GM18951 (cell line): Measurements from ENCODE around the gene HK2.
"Not testable (repeated sequence)": the region's sequence is repeated elsewhere in the genome, so short reads cannot be mapped to it uniquely, and the experiment has no call there.

Experiments
- POLR2A ChIP-seq: IDR thresholded peaks from 4 replicates; pipeline ENCODE4 v1.6.1; 2011; ENCODE audit warnings: mild to moderate bottlenecking; ENCODE audit not compliant: insufficient read length, insufficient read depth; ENCODE audit errors: extremely low read depth
- in situ Hi-C: fragments of 300-500 bp; cut with MboI; formaldehyde crosslinking; loops from one replicate; pipeline ENCODE4 v1.12.0; 2022; ENCODE audit warnings: low sequenced_read_pairs, mixed read lengths, inconsistent platforms; ENCODE audit not compliant: unreplicated experiment

Gene HK2

DNA sequence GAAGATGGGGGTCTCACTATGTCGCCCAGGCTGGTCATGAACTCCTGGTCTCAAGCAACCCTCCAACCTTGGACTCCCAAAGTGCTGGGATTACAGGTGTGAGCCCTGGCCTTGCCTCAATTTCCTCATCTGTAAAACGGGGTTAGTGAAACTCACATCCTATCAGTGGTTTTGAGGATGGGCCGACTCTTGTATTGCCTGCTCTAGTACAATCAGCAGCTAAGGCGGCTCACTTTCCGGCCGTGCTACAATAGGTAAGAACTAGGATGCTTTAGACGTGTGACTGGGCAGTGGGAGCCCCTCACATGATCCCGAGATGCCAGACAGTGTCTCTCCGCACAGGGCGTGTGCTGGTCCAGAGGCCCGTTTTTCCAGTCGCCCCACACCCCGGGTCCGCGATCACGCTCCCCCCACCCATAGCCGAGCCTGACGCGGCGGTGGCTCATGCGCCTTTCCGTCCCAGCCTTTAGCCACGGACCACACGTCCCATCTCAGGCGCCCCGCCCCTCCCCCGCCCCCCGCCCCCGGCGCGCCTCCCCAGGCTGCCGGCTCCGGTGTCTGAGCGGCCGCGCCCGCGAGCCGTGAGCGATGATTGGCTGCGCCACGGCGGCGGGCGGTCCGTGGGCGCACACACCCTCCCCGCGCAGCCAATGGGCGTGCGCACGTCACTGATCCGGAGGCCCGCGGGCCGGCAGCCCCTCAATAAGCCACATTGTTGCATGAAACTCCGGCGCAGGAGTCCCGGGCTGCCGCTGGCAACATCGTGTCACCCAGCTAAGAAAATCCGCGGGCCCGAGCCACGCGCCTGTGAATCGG, at the start of gene HK2:
TSS of gene HK2 (plus strand) at position 710 of the 816 bp plus-strand sequence. CDS start 454 bp downstream, outside the sequence.
- TF ChIP-seq POLR2A, result peak; percentile 60
- in situ Hi-C loops, result no loop called here

DNA sequence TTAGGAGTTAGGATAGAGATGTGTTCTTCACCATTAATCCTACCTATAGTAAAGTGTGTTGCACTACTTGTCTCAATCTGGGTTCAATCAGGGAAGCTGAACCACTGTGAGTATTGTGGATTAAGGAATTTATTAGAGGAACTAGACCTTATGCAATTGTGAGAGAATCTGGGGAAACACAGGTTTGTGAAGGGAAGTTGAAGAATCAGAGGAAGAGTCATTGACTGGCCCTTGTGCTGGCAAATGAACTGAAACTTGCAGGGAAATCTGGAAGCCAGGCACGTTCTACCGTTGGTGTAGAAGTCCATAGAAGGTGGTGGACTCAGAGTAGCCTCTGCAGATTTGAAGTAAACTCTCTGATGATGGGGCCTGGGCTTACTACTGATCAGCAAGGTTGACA, 44.7 kb upstream of the HK2 start:
- no peak for TF ChIP-seq POLR2A
- in situ Hi-C loops, result no loop called here

DNA sequence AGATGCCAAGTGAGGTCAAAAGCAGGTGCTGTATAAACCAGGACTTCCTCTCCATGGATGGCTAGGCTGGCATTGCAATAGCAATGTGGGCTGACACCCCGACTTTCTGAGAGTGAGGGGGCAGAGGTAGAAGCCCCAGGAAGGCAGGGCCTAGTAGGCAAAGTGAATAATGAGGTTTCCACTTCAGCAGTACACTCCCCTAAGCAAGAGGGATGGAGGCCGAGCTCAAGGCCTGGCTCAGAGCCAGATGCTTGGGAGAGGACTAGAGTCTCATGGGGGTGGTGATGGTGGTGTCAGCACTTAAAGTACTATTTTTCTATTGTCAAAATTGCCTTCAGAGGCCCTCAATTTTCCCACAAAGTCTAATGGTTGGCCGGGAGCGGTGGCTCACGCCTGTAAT, 41.6 kb upstream of the HK2 start:
- in situ Hi-C loops, result no loop called here

DNA sequence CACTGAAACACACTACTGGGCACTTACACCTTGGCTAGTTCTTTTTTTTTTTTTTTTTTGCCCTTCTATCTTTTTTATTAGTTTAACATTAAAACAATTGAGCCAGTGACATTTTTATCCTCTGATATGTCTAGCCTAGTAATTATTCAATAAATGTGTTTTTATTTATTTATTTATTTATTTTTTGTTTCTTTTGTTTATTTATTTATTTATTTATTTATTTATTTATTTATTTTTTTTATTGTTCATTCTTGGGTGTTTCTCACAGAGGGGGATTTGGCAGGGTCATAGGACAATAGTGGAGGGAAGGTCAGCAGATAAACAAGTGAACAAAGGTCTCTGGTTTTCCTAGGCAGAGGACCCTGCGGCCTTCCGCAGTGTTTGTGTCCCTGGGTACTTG, 39.0 kb upstream of the HK2 start:
- in situ Hi-C loops, result not testable (repeated sequence)

More for the DNA sequence above, 41.6 kb upstream of the HK2 start:
- TF ChIP-seq POLR2A, result no peak

DNA sequence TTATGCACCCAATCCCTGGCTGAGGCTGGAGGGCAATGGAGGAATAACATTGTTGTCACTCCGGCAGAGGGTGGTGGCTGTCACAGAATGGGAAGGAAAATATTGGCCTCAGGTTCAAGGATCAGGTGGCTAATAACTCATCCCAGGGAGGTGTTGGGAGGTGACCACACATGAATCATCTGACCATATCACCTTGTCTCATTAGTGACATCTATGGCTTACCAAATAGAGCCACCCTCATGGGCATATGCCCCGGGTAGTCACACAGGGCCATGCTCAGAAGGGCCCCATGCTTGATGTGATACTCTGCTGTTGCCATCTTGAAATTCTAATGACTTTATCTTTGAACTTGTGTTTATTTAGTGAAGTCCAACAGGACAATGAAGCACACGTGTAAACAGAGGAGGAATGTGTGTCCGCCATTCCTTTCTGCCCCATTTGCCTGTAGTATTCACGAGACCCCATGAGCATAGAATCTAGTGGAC, 27.5 kb upstream of the HK2 start:
- in situ Hi-C loops, result no loop called here
- no peak for TF ChIP-seq POLR2A

DNA sequence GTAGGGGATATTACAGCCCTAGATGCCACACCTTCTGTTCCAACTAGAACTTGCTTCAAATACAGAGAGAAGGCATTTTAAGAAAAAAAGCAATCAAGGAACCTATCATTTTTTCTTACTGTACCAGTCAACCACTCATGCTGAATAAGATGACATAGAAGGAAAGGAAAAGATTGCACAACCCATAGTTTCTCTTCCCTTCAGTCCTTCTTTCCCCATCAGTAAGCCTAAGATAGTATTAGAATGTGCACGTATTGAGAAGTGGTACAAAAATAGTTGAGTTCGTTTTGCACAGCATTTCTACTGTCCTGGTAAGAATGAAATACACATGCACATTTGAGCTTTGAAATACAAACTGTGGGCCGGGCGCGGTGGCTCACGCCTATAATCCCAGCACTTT, 27.0 kb upstream of the HK2 start:
- in situ Hi-C loops, result no loop called here
- no peak for TF ChIP-seq POLR2A

DNA sequence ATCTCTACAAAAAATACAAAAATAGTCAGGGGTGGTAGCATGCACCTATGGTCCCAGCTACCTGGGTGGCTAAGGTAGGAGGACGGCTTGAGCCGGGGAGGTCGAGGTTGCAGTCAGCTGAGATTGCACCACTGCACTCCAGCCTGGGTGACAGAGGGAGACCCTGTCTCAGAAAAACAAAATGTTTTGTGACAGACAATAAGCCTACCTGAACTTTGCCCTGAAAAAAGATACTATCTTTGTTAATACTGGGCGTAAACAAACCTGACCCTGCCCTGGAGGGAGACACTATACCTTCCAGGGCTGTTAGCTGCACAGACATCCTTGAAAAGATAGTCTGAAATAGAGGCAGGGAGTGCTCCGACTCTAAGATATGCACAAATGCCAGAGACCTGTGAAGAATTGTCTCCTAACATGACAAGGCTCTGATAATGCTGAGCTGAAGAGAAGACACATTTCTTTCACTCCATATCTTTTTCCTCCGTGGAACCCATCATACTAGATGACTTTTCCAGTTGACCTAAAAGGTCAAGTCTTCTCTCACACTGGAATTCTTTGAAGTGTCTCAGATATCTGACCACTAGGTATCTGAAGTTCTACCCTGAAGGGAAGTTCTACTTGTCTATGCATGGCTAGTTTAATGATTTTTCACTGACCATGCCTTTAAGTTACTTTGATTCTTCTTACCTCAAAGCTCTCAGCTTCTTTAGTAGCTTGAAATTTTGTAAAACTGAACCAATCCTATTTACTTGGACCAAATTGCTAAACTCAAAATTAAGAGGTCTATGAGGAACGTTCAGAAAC, 20.9 kb upstream of the HK2 start:
- in situ Hi-C loops, result no loop called here
- no peak for TF ChIP-seq POLR2A

DNA sequence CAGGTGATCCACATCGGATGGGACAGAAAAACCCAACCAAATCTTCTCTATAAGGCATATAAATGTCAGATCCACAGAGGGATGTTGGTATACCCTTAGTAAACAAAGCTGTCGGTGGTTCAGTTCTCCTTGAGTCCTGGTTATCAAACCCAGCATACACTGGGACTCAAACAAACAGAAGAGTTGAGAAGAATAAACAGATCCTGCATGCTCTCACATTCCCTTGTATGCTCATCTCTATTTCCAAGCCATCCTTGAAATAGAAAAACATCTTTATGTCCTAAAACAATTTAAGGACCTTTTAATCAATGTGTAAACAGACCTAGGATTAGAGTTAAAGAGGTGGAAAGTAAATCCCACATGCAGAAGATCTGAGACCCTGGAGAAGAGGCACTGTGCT, 19.8 kb upstream of the HK2 start:
- in situ Hi-C loops, result no loop called here
- no peak for TF ChIP-seq POLR2A

DNA sequence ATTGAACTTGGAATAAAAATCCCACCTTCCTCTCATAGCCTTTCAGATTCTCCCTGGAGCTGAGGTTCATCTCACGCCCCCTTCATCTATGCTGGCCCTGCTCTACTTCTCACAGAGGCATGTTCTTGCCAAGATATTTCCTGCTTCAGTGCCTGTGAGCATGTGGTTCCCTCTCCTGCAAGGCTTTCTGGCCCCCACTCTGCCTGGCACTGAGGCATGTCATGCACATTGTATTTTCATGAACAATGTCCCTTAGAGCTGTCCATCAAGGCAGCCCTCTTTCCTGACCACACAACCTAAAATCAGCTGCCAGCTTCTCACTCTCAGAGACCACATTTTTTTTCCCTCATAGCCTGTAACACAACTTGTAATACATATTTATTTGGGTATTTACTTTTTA, 18.0 kb upstream of the HK2 start:
- in situ Hi-C loops, result no loop called here
- no peak for TF ChIP-seq POLR2A

DNA sequence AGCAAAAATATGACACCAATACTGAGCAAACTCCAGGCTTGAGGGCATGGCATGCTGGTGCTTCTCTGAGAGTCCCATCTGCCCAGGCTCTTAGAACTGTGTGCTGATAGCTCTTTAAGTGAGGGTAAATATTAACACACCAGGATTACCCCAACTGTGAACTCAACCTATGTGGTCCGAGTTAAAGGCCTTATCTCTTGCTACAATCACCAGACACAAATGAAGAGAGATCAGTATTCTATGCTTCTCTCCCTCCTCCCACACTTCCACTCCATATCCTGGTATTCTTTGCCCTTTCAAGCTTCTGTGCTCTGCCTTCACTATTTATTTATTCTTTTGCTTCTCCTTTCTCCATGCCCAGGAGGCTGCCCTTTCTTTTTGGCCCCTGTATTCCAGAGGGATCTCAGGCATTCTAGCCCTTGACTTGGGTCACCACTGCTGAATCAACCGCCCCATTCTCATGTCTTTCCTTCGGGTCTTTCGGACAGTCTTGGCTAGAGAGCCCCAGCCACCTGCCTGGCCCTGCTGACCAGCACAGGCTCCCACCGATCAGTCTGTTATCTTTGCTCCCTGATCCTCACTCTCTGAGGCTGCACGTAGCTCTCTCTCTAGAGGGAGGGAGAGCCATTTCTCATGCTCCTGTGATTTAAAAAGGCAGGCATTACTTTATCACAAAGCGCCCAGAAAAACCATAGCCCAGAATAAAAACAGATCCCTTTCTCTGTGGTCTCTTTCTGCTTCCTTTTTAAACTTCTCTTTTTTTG, 17.2 kb upstream of the HK2 start:
- in situ Hi-C loops, result no loop called here
- no peak for TF ChIP-seq POLR2A

DNA sequence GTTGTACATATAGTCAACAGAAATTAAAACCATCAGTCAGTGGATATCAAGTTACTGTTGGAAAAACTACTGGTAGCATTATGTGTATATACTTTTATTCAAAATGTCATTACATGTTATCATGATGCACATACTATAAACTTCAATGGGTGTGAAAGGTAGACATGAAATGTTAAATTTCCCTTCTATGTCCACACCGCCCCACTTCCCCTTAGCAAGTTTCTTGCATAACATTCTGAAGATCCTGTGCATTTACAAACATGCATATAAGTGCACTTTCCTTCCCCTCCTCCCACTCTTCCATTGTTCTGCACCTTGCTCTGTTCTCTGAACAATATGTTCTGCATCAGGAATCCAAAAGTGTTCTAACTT, 16.6 kb upstream of the HK2 start:
- in situ Hi-C loops, result no loop called here
- TF ChIP-seq POLR2A, result no peak

DNA sequence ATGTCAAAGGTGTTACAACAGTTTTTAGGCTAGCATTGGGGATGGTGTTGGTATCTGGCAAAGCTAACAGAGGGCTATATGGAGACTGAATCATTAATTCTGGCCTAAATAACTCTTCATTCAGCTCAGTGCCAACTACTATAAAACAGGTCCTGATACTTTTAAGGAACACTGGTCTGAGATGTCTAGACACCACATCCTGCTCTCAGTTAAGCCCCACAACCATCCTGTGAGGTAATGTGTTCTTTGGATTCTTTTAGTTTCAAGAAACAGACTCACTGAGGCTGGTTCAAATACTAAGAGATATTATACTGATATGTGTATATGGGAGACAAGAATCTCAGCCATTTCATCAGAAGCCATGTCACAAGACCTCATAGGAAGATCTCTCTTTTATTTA, 14.2 kb upstream of the HK2 start:
- in situ Hi-C loops, result no loop called here
- no peak for TF ChIP-seq POLR2A
